ENCODE data around the gene LRRC18.

LRRC18 gene

GRCh38 chr10:48872234-48872633 lies 67.4 kb downstream of the LRRC18 start:
- DNase-seq: no peak

Measured in NCI-H1417 treated with DMSO at 0.1 percent for 48 hours (cell line).